Colonic mucosa (tissue), 4 donors: Measurements from ENCODE around the gene PCCA. TPM values are rescaled to one million over a fixed set of nuclear protein-coding genes. Genes with fewer than 3 reads are reported as not detected.

ENCODE experiments used
- DNase-seq: peaks from one replicate; pipeline ENCODE4 v3.0.0-alpha.2; 2020
- H3K27ac ChIP-seq: fragments of 200-600 bp; one replicate; pipeline ENCODE4 v1.8.0; 2021
- H3K27me3 ChIP-seq: fragments of 200-600 bp; one replicate; pipeline ENCODE4 v1.8.0; 2021
- H3K36me3 ChIP-seq: fragments of 200-600 bp; one replicate; pipeline ENCODE4 v1.8.0; 2021
- H3K4me1 ChIP-seq: fragments of 200-600 bp; one replicate; pipeline ENCODE4 v1.8.0; 2021; ENCODE audit warnings: mild to moderate bottlenecking
- H3K4me3 ChIP-seq: fragments of 200-600 bp; one replicate; pipeline ENCODE4 v1.8.0; 2021
- H3K9ac ChIP-seq, 2 donors: one replicate each; pipeline ENCODE4 v1.7.0; 2013; ENCODE audit warnings: control low read depth in 2 of 2, low read depth in 2 of 2, low read length in 2 of 2
- H3K9me3 ChIP-seq: fragments of 200-600 bp; one replicate; pipeline ENCODE4 v1.8.0; 2021
- CTCF ChIP-seq: fragments of 200-600 bp; IDR thresholded peaks from one replicate; pipeline ENCODE4 v1.8.0; 2022; ENCODE audit warnings: antibody characterized with exemption, mild to moderate bottlenecking
- intact Hi-C: fragments of 100-400 bp; cut with DNase I; formaldehyde crosslinking; loops from one replicate; pipeline ENCODE4 v1.14.1; 2022
- total RNA-seq, 2 donors: library from RNA; stranded (reverse); fragmentation: NEBNext Ultra II Directional in 1 of 2; extraction: Animal tissue kit (Norgen Biotek cat#: 25700) in 1 of 2; gene quantifications; one replicate each; pipeline ENCODE4 v1.2.1, GENCODE V29; 2021
- donor health status: healthy.
- donor health status: DM: no; HTN: no; CAD: no.
- donor health status: DM: no; HTN: no; CAD: no.

PCCA gene
- total RNA-seq, 2 donors from 2014 or later: 65.5 to 109 TPM

- no peak overlapping the region for H3K9ac ChIP-seq
- H3K36me3 ChIP-seq: no peaks in the 10 kb centered on the region
- intact Hi-C loops: no loop called here
- H3K27me3 ChIP-seq: no peaks in the 10 kb centered on the region
- DNase-seq: no peak
- TF ChIP-seq CTCF: no peak
- H3K9me3 ChIP-seq: no peaks in the 10 kb centered on the region
- H3K27ac ChIP-seq: no peak overlapping the region
- no peaks in the 10 kb centered on the region for H3K4me1 ChIP-seq
- H3K4me3 ChIP-seq: no peak overlapping the region
These were observed 369.8 kb downstream of the PCCA start for GRCh38 chr13:100458673-100459072.

- Histone ChIP-seq H3K4me1 (no peaks in the 10 kb centered on the region), H3K4me3 (no peak overlapping the region), H3K27me3 (no peaks in the 10 kb centered on the region), H3K27ac (no peak overlapping the region), H3K9me3 (no peaks in the 10 kb centered on the region), H3K36me3 (no peaks in the 10 kb centered on the region), H3K9ac (no peak overlapping the region)
- TF ChIP-seq CTCF: no peak
- no peak for DNase-seq
- intact Hi-C loops: no loop called here
These were observed 370.9 kb downstream of the PCCA start for GRCh38 chr13:100459747-100460146.

- H3K27ac ChIP-seq: no peak overlapping the region
- H3K9ac ChIP-seq: no peak overlapping the region
- TF ChIP-seq CTCF: no peak
- no peaks in the 10 kb centered on the region for H3K4me1 ChIP-seq
- no peaks in the 10 kb centered on the region for H3K27me3 ChIP-seq
- DNase-seq: no peak
- no peak overlapping the region for H3K4me3 ChIP-seq
- no peaks in the 10 kb centered on the region for H3K36me3 ChIP-seq
- no peaks in the 10 kb centered on the region for H3K9me3 ChIP-seq
- intact Hi-C loops: no loop called here
These were observed 371.4 kb downstream of the PCCA start for GRCh38 chr13:100460266-100460665.

GRCh38 chr13:100460791-100461190, 371.9 kb downstream of the PCCA start:
- H3K36me3 ChIP-seq: no peaks in the 10 kb centered on the region
- H3K4me3 ChIP-seq: no peak overlapping the region
- no peaks in the 10 kb centered on the region for H3K4me1 ChIP-seq
- no peak for DNase-seq
- H3K27ac ChIP-seq: no peak overlapping the region
- H3K9me3 ChIP-seq: no peaks in the 10 kb centered on the region
- intact Hi-C loops: no loop called here
- TF ChIP-seq CTCF: no peak
- no peak overlapping the region for H3K9ac ChIP-seq
- H3K27me3 ChIP-seq: no peaks in the 10 kb centered on the region

- H3K27me3 ChIP-seq: no peaks in the 10 kb centered on the region
- no peak overlapping the region for H3K4me3 ChIP-seq
- no peak for DNase-seq
- intact Hi-C loops: no loop called here
- H3K27ac ChIP-seq: no peak overlapping the region
- H3K4me1 ChIP-seq: no peaks in the 10 kb centered on the region
- no peak overlapping the region for H3K9ac ChIP-seq
- no peaks in the 10 kb centered on the region for H3K36me3 ChIP-seq
- no peak for TF ChIP-seq CTCF
- no peaks in the 10 kb centered on the region for H3K9me3 ChIP-seq
These were observed 372.6 kb downstream of the PCCA start for GRCh38 chr13:100461309-100462030.
